Endodermal cell (in vitro differentiated cells): ENCODE results near the gene GALNT2. TPM values are rescaled to one million over a fixed set of nuclear protein-coding genes. Genes with fewer than 3 reads are reported as not detected.

Experiments used
- DNase-seq: peaks from one replicate; pipeline ENCODE4 v3.0.0-alpha.2; 2017
- H3K27ac ChIP-seq: 2 replicates; pipeline ENCODE4 v1.5.1; 2013; ENCODE audit warnings: mild to moderate bottlenecking, low read depth, low read length, moderate library complexity
- H3K27me3 ChIP-seq: 2 replicates; pipeline ENCODE4 v1.6.1; 2013; ENCODE audit warnings: mild to moderate bottlenecking, low read length, moderate library complexity; ENCODE audit not compliant: insufficient read depth, control insufficient read depth, poor library complexity, severe bottlenecking
- H3K36me3 ChIP-seq: 2 replicates; pipeline ENCODE4 v1.7.0; 2013; ENCODE audit warnings: mild to moderate bottlenecking, low read length, moderate library complexity; ENCODE audit not compliant: control insufficient read depth, insufficient read depth
- H3K4me1 ChIP-seq: one replicate; pipeline ENCODE4 v1.7.0; 2013; ENCODE audit warnings: low read length; ENCODE audit not compliant: control insufficient read depth, insufficient read depth
- H3K4me3 ChIP-seq: 2 replicates; pipeline ENCODE4 v1.5.1; 2013; ENCODE audit warnings: mild to moderate bottlenecking, low read length, moderate library complexity
- H3K9ac ChIP-seq: 2 replicates; pipeline ENCODE4 v1.6.1; 2013; ENCODE audit warnings: mild to moderate bottlenecking, low read length, moderate library complexity; ENCODE audit not compliant: poor library complexity, severe bottlenecking; ENCODE audit errors: extremely low read depth
- H3K9me3 ChIP-seq: 2 replicates; pipeline ENCODE4 v1.6.1; 2013; ENCODE audit warnings: mild to moderate bottlenecking, low read length, moderate library complexity; ENCODE audit not compliant: control insufficient read depth
- H3K27ac Mint-ChIP-seq: 2 replicates; pipeline ENCODE4 v1.8.0; 2020; ENCODE audit warnings: mixed read lengths
- H3K27me3 Mint-ChIP-seq: 2 replicates; pipeline ENCODE4 v1.8.0; 2021; ENCODE audit warnings: mild to moderate bottlenecking, mixed read lengths; ENCODE audit not compliant: insufficient read depth
- H3K36me3 Mint-ChIP-seq: 2 replicates; pipeline ENCODE4 v1.8.0; 2020; ENCODE audit warnings: low read depth, mixed read lengths
- H3K4me1 Mint-ChIP-seq: 2 replicates; pipeline ENCODE4 v1.8.0; 2020; ENCODE audit warnings: mixed read lengths
- H3K4me3 Mint-ChIP-seq: 2 replicates; pipeline ENCODE4 v1.8.0; 2020; ENCODE audit warnings: mild to moderate bottlenecking, moderate library complexity, mixed read lengths
- H3K9me3 Mint-ChIP-seq: 2 replicates; pipeline ENCODE4 v1.8.0; 2020; ENCODE audit warnings: mild to moderate bottlenecking, mixed read lengths
- WGBS, 2 experiments: methylation state at CpG; one replicate each; pipeline versions ENCODE4 v1.1.5 to v1.1.7; 2013; ENCODE audit warnings: missing lambda C conversion rate in 2 of 2, mixed read lengths in 1 of 2; ENCODE audit not compliant: insufficient coverage in 1 of 2, insufficient read length in 1 of 2; 5-methylcytosine and 5-hydroxymethylcytosine counted together
- total RNA-seq, 2 donors: library from RNA; stranded (reverse); fragmentation: NEBNext Ultra II Directional in 1 of 2; extraction: Animal tissue kit (Norgen Biotek cat#: 25700) in 1 of 2; gene quantifications; 2 replicates in 1 of 2; 3 replicates in 1 of 2; pipeline ENCODE4 v1.2.1, GENCODE V29; 2021
- TF ChIP-seq, protein P1 (sequence below): fragments of 200-600 bp; sonication (generic); conservative IDR thresholded peaks from 2 replicates; pipeline ENCODE4 v1.5.0; 2021; ENCODE audit warnings: antibody characterized with exemption, mild to moderate bottlenecking

Gene GALNT2
- total RNA-seq, 2 donors from 2014 or later: 41.6 to 63.5 TPM

DNA sequence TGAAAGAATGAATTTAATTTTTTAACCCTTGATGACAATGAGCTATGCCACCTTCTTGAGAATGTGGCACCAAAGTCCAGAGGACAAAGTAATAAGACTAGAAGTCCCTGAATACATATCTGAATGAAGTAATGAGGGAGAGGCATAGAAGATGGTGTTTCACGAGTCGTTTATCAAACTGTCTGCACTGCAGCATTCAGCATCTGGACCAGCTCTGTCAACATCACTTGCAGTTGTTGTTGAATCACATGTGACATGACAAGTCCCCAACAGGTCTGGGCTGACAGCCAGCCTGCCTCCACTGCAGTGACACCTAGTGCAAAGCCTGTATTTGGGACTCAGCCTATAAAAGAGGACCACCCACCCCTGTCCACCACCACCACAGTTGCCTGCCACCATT lies 17.3 kb upstream of the GALNT2 start:
- Histone ChIP-seq H3K4me1 (no peaks in the 10 kb centered on the region), H3K9ac (no peak overlapping the region), H3K27ac (no peak overlapping the region), H3K9me3 (no peaks in the 10 kb centered on the region), H3K27me3 (no peaks in the 10 kb centered on the region), H3K36me3 (no peaks in the 10 kb centered on the region), H3K4me3 (no peak overlapping the region)
- H3K4me3 Mint-ChIP-seq: no peak overlapping the region
- peaks cover 20% of the 10 kb centered on the region for H3K4me1 Mint-ChIP-seq
- TF ChIP-seq, protein P1, sequence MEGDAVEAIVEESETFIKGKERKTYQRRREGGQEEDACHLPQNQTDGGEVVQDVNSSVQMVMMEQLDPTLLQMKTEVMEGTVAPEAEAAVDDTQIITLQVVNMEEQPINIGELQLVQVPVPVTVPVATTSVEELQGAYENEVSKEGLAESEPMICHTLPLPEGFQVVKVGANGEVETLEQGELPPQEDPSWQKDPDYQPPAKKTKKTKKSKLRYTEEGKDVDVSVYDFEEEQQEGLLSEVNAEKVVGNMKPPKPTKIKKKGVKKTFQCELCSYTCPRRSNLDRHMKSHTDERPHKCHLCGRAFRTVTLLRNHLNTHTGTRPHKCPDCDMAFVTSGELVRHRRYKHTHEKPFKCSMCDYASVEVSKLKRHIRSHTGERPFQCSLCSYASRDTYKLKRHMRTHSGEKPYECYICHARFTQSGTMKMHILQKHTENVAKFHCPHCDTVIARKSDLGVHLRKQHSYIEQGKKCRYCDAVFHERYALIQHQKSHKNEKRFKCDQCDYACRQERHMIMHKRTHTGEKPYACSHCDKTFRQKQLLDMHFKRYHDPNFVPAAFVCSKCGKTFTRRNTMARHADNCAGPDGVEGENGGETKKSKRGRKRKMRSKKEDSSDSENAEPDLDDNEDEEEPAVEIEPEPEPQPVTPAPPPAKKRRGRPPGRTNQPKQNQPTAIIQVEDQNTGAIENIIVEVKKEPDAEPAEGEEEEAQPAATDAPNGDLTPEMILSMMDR: no peak
- WGBS, 2 experiments: 91 to 95% methylated on average over 2 of the region's 2 CpGs
- peaks cover 4% of the 10 kb centered on the region for H3K27me3 Mint-ChIP-seq
- no peak overlapping the region for H3K27ac Mint-ChIP-seq
- no peaks in the 10 kb centered on the region for H3K36me3 Mint-ChIP-seq
- DNase-seq: no peak
- H3K9me3 Mint-ChIP-seq: no peaks in the 10 kb centered on the region

DNA sequence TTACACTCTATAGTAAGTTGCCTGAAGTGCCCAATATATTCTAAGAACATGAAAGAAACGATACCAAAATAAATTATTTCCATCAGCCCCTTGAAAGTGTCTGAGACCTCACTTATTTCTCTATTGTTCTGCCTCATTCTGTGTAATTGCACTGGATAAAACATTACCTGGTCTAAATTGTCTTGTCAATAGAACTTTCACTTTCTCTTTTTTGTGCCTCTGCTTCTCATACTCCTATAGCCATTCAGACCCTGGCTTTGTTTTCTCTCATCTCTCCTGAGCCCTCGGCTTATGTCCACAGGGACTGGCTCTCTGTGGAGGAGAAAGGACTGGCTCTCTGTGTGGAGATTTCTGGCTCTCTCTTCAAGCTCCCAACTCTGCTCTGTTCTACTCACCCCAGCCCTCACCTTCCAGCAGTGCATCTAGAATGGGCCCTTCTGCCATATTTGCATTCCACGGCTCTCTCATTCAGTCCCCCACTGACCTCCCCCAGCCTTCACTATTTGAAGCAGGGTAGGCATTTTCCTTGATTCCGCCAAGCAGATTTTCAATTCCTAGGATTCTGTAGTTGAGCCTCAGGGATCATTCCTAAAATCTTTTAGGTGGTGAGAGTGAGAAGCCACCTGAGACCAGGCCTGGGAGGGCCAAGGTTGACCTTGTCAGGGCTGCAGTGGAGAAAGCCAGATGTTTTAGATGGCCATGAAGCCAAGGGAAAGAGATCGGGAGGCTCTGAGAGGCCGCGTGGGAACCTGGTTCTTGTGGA lies 15.9 kb upstream of the GALNT2 start:
- TF ChIP-seq, protein P1: no peak
- no peak overlapping the region for H3K27ac ChIP-seq
- 50 to 79% methylated on average over 2 to 7 of the region's 7 CpGs for WGBS, 2 experiments
- no peaks in the 10 kb centered on the region for H3K9me3 ChIP-seq
- H3K27ac Mint-ChIP-seq: no peak overlapping the region
- peaks cover 4% of the 10 kb centered on the region for H3K27me3 Mint-ChIP-seq
- H3K9me3 Mint-ChIP-seq: no peaks in the 10 kb centered on the region
- no peaks in the 10 kb centered on the region for H3K27me3 ChIP-seq
- no peak overlapping the region for H3K9ac ChIP-seq
- no peak overlapping the region for H3K4me3 Mint-ChIP-seq
- H3K36me3 Mint-ChIP-seq: no peaks in the 10 kb centered on the region
- peaks cover 20% of the 10 kb centered on the region for H3K4me1 Mint-ChIP-seq
- no peaks in the 10 kb centered on the region for H3K36me3 ChIP-seq
- DNase-seq: no peak
- H3K4me3 ChIP-seq: no peak overlapping the region
- H3K4me1 ChIP-seq: no peaks in the 10 kb centered on the region

DNA sequence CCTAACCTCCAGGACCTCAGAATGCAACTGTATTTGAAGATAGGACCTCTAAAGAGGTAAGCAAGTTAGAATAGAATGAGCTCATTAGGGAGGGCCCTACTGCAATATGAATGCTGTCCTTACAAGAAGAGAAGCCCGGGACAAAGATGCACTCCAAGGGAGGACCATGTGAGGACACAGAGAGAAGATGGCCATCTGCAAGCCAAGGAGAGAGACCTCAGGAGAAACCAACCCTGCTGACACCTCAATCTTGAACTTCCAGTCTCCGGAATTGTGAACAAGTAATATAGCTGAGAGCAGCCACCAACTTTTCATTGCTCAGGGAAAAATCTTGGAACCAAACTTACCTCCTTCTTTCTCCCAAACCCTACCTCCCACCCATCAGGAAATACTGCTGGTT lies 15.0 kb upstream of the GALNT2 start:
- Mint-ChIP-seq H3K27me3 (peaks cover 4% of the 10 kb centered on the region), H3K27ac (no peak overlapping the region), H3K36me3 (no peaks in the 10 kb centered on the region), H3K4me3 (no peak overlapping the region), H3K9me3 (no peaks in the 10 kb centered on the region), H3K4me1 (peaks cover 16% of the 10 kb centered on the region)
- DNase-seq: no peak
- H3K9me3 ChIP-seq: no peaks in the 10 kb centered on the region
- 95 to 100% methylated on average over 1 to 2 of the region's 2 CpGs for WGBS, 2 experiments
- no peaks in the 10 kb centered on the region for H3K27me3 ChIP-seq
- TF ChIP-seq, protein P1: no peak
- no peak overlapping the region for H3K9ac ChIP-seq
- no peak overlapping the region for H3K27ac ChIP-seq
- H3K36me3 ChIP-seq: no peaks in the 10 kb centered on the region
- no peaks in the 10 kb centered on the region for H3K4me1 ChIP-seq
- H3K4me3 ChIP-seq: no peak overlapping the region
